GM12878 (cell line): ENCODE data around the gene SPIRE2. TPM values are rescaled to one million over a fixed set of nuclear protein-coding genes. Genes with fewer than 3 reads are reported as not detected.

Experiments used
- CHD2 ChIP-seq: IDR thresholded peaks from 2 replicates; pipeline ENCODE4 v1.6.1; 2011; ENCODE audit warnings: low read depth, low read length, improper control_type of control experiment, borderline replicate concordance
- ETV6 ChIP-seq, 2 experiments: fragments of 450-650 bp in 1 of 2; IDR thresholded peaks in 1 of 2; conservative IDR thresholded peaks in 1 of 2; 2 replicates each; pipeline ENCODE4 v1.6.1; 2014; ENCODE audit warnings: antibody characterized with exemption in 1 of 2, borderline replicate concordance in 1 of 2, low read depth in 1 of 2, mild to moderate bottlenecking in 1 of 2, moderate library complexity in 1 of 2
- NR2C1 ChIP-seq: fragments of 450-650 bp; IDR thresholded peaks from 2 replicates; pipeline ENCODE4 v1.6.1; 2017; ENCODE audit warnings: antibody characterized with exemption, mild to moderate bottlenecking, moderate library complexity
- NR2F1 ChIP-seq: fragments of 450-650 bp; conservative IDR thresholded peaks from 2 replicates; pipeline ENCODE4 v1.6.1; 2017; ENCODE audit warnings: mild to moderate bottlenecking
- RAD21 ChIP-seq: IDR thresholded peaks from 2 replicates; pipeline ENCODE4 v1.6.1; 2011; ENCODE audit warnings: mild to moderate bottlenecking, low read depth, low read length, moderate library complexity; ENCODE audit not compliant: insufficient read depth
- SMARCA5 ChIP-seq: fragments of 450-650 bp; IDR thresholded peaks from 2 replicates; pipeline ENCODE4 v1.6.1; 2017; ENCODE audit warnings: mild to moderate bottlenecking
- SMC3 ChIP-seq: IDR thresholded peaks from 2 replicates; pipeline ENCODE4 v1.6.1; 2011; ENCODE audit warnings: low read length, improper control_type of control experiment, borderline replicate concordance
- polyA plus RNA-seq, 11 experiments: library from polyadenylated mRNA; depleted of rRNA in 4 of 11; unstranded in 6 of 11; stranded (reverse) in 5 of 11; fragments of >200 nt; fragmentation: Nextera tagmentation in 4 of 11; fragmentation: Illumina TruSeq in 1 of 11; extraction: Ambion mirVana in 4 of 11; extraction: Trizol in 1 of 11; gene quantifications; 1 replicate in 1 of 11; 2 replicates in 10 of 11; pipeline versions ENCODE4 v1.2.1 to v1.2.3, GENCODE V29; 2011 to 2016; ENCODE audit warnings: inconsistent platforms in 2 of 11, missing spikeins in 2 of 11, low read depth in 1 of 11
- total RNA-seq, 4 experiments: library from RNA; depleted of rRNA in 3 of 4; stranded (reverse); fragments of >200 nt in 3 of 4; fragmentation: Illumina TruSeq in 1 of 4; extraction: Trizol in 1 of 4; gene quantifications; 2 replicates each; pipeline versions ENCODE4 v1.2.1 to v1.2.3, GENCODE V29; 2013 to 2021
- TF ChIP-seq, protein P1 (sequence below): fragments of 450-650 bp; IDR thresholded peaks from 2 replicates; pipeline ENCODE4 v1.6.1; 2017; ENCODE audit warnings: mild to moderate bottlenecking, moderate library complexity
- TF ChIP-seq, protein P2 (sequence below): fragments of 450-650 bp; IDR thresholded peaks from 2 replicates; pipeline ENCODE4 v1.6.1; 2017; ENCODE audit warnings: borderline replicate concordance
- TF ChIP-seq, protein P3 (sequence below), 3 experiments: IDR thresholded peaks in 2 of 3; conservative IDR thresholded peaks in 1 of 3; 2 replicates each; pipeline ENCODE4 v1.5.1; 2011; ENCODE audit warnings: low read depth in 3 of 3, low read length in 3 of 3, mild to moderate bottlenecking in 3 of 3, control low read depth in 2 of 3, moderate library complexity in 2 of 3, inconsistent platforms in 1 of 3, mixed read lengths in 1 of 3; ENCODE audit not compliant: control insufficient read depth in 2 of 3, insufficient read depth in 1 of 3; ENCODE audit errors: extremely low read depth in 1 of 3

The SPIRE2 gene
- total and polyA plus RNA-seq, 10 of the 15 experiments (the other 5 are each of a cell fraction or from before 2014, with no cell fraction given) = 0.03 to 0.64 (median 0.27) TPM; not detected in 1

DNA sequence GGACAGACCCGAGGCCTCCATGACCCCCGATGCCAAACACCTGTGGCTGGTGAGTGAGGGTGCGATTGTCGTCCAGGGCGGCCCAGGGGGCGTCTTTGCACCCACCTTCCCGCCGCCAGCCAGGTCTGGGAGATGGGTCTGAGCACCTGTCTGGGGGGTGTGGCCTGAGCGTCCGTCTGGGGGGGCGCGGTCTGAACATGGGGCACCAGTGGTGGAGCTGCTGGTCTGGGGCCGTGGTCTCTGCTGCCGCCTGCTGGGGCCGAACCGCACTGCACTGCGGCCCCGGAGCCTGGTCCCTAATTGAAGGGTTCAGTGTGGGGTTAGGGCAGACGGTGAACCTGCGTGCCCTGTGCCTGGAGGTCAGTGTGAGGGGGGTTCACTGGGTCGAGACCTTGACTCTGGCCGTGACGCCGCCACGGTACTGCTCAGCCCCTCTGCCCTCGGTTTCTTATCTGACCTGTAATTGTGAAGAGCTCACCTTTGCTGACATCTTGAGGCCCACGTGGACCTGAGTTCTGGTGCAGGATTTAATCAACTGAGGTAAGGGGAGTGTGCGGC, 32.6 kb downstream of the SPIRE2 start (continued):
- TF ChIP-seq CHD2 (no peak), SMC3 (peak; percentile 80), NR2F1 (peak; percentile 83), RAD21 (peak; percentile 87), NR2C1 (peak; percentile 75), ETV6 (conservative IDR thresholded peaks at IDR 0.05 in 1 of 2, IDR thresholded peaks at IDR 0.05 in 1 of 2; ENCODE audit: borderline replicate concordance in 1 of 2, low read depth in 1 of 2) (no peak), SMARCA5 (peak; percentile 42; the same call in 1 of the 2 replicates)
- TF ChIP-seq, protein P1, sequence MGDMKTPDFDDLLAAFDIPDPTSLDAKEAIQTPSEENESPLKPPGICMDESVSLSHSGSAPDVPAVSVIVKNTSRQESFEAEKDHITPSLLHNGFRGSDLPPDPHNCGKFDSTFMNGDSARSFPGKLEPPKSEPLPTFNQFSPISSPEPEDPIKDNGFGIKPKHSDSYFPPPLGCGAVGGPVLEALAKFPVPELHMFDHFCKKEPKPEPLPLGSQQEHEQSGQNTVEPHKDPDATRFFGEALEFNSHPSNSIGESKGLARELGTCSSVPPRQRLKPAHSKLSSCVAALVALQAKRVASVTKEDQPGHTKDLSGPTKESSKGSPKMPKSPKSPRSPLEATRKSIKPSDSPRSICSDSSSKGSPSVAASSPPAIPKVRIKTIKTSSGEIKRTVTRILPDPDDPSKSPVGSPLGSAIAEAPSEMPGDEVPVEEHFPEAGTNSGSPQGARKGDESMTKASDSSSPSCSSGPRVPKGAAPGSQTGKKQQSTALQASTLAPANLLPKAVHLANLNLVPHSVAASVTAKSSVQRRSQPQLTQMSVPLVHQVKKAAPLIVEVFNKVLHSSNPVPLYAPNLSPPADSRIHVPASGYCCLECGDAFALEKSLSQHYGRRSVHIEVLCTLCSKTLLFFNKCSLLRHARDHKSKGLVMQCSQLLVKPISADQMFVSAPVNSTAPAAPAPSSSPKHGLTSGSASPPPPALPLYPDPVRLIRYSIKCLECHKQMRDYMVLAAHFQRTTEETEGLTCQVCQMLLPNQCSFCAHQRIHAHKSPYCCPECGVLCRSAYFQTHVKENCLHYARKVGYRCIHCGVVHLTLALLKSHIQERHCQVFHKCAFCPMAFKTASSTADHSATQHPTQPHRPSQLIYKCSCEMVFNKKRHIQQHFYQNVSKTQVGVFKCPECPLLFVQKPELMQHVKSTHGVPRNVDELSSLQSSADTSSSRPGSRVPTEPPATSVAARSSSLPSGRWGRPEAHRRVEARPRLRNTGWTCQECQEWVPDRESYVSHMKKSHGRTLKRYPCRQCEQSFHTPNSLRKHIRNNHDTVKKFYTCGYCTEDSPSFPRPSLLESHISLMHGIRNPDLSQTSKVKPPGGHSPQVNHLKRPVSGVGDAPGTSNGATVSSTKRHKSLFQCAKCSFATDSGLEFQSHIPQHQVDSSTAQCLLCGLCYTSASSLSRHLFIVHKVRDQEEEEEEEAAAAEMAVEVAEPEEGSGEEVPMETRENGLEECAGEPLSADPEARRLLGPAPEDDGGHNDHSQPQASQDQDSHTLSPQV = no peak
- TF ChIP-seq, protein P2, sequence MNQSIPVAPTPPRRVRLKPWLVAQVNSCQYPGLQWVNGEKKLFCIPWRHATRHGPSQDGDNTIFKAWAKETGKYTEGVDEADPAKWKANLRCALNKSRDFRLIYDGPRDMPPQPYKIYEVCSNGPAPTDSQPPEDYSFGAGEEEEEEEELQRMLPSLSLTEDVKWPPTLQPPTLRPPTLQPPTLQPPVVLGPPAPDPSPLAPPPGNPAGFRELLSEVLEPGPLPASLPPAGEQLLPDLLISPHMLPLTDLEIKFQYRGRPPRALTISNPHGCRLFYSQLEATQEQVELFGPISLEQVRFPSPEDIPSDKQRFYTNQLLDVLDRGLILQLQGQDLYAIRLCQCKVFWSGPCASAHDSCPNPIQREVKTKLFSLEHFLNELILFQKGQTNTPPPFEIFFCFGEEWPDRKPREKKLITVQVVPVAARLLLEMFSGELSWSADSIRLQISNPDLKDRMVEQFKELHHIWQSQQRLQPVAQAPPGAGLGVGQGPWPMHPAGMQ = no peak
- TF ChIP-seq, protein P3, sequence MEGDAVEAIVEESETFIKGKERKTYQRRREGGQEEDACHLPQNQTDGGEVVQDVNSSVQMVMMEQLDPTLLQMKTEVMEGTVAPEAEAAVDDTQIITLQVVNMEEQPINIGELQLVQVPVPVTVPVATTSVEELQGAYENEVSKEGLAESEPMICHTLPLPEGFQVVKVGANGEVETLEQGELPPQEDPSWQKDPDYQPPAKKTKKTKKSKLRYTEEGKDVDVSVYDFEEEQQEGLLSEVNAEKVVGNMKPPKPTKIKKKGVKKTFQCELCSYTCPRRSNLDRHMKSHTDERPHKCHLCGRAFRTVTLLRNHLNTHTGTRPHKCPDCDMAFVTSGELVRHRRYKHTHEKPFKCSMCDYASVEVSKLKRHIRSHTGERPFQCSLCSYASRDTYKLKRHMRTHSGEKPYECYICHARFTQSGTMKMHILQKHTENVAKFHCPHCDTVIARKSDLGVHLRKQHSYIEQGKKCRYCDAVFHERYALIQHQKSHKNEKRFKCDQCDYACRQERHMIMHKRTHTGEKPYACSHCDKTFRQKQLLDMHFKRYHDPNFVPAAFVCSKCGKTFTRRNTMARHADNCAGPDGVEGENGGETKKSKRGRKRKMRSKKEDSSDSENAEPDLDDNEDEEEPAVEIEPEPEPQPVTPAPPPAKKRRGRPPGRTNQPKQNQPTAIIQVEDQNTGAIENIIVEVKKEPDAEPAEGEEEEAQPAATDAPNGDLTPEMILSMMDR (IDR thresholded peaks at IDR 0.05 in 2 of 3, conservative IDR thresholded peaks at IDR 0.05 in 1 of 3; ENCODE audit: control insufficient read depth in 2 of 3, extremely low read depth in 1 of 3, insufficient read depth in 1 of 3, low read depth in 3 of 3, low read length in 3 of 3) = peak; percentile 93 to 99 (median 98)
